Measurements from ENCODE around the gene RBM6. TPM values are rescaled to one million over a fixed set of nuclear protein-coding genes. Genes with fewer than 3 reads are reported as not detected.

RBM6 gene
- total RNA-seq, 1 experiment from 2014 or later, result 74.1 TPM

DNA sequence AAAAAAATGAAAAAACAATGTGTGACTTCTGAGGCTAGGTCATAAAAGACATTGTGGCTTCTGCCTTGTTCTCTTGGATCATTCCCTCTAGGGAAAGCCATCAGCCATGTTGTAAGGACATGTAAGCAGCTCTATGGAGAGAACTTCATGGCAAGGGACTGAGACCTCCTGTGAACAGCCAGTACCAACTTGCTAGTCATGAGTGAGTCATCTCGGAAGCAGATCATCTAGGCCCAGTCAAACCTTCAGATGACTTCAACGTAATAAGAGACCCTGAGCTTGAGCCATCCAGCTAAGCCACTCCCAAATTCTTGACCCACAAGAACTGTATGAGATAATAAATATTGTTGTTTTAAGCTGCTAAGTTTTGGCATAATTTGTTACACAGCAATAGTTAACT, 15.3 kb upstream of the RBM6 start:
- no peak overlapping the region for H3K4me3 ChIP-seq (ENCODE audit: low read depth, low read length)
- peaks cover 10% of the 10 kb centered on the region for H3K4me1 ChIP-seq
- no peak overlapping the region for H3K27ac Mint-ChIP-seq (ENCODE audit: unreplicated experiment)
- POLR2A ChIA-PET, result interaction anchor here (0.5 kb wide), 1 partner anchor 454 kb away, joined by 3 read pairs; the partner anchor contains the start of gene DAG1
- no peaks in the 10 kb centered on the region for H3K27me3 Mint-ChIP-seq (ENCODE audit: insufficient read depth, unreplicated experiment)
- no peaks in the 10 kb centered on the region for H3K9me3 Mint-ChIP-seq (ENCODE audit: unreplicated experiment)
- no peak for DNase-seq
- H3K4me1 Mint-ChIP-seq (ENCODE audit: low read depth, unreplicated experiment), result no peaks in the 10 kb centered on the region
- no peaks in the 10 kb centered on the region for H3K9me3 ChIP-seq
- no TSS peak for BruUV-seq (replicated peaks)
- intact Hi-C loops (cut with micrococcal nuclease; ENCODE audit: unreplicated experiment), result no loop called here
- no peaks in the 10 kb centered on the region for H3K36me3 ChIP-seq (ENCODE audit: control insufficient read depth, insufficient read depth, low read length)
- H3K36me3 Mint-ChIP-seq (ENCODE audit: insufficient read depth, unreplicated experiment), result peaks cover 5% of the 10 kb centered on the region
- no peaks in the 10 kb centered on the region for H3K27me3 ChIP-seq (replicated peaks; ENCODE audit: control insufficient read depth, insufficient read depth, low read length)
- TF ChIP-seq, protein P1, sequence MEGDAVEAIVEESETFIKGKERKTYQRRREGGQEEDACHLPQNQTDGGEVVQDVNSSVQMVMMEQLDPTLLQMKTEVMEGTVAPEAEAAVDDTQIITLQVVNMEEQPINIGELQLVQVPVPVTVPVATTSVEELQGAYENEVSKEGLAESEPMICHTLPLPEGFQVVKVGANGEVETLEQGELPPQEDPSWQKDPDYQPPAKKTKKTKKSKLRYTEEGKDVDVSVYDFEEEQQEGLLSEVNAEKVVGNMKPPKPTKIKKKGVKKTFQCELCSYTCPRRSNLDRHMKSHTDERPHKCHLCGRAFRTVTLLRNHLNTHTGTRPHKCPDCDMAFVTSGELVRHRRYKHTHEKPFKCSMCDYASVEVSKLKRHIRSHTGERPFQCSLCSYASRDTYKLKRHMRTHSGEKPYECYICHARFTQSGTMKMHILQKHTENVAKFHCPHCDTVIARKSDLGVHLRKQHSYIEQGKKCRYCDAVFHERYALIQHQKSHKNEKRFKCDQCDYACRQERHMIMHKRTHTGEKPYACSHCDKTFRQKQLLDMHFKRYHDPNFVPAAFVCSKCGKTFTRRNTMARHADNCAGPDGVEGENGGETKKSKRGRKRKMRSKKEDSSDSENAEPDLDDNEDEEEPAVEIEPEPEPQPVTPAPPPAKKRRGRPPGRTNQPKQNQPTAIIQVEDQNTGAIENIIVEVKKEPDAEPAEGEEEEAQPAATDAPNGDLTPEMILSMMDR (IDR thresholded peaks at IDR 0.05; ENCODE audit: insufficient read depth in 1 of 2, low read depth in 1 of 2, low read length in 1 of 2, severe bottlenecking in 1 of 2, unreplicated experiment in 1 of 2), result no peak
- CTCF ChIA-PET, result no interaction called here
- H3K4me3 Mint-ChIP-seq (ENCODE audit: unreplicated experiment), result no peak overlapping the region

DNA sequence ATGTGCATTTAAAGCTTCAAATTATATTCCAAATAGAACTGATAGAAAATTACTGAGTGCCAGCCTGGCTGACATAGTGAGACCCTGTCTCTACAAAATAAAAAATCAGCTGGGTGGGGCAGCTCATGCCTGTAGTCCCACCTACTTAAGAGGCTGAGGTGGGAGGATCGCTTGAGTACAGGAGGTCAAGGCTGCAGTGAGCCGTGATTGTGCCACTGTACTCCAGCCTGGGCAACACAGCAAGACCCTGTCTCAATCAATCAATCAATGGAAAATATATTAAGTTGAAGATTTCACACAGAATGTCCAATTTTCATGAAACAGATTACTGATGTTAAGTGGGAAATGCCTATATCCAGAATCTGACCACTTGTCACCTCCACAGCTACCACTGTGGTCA, 14.5 kb upstream of the RBM6 start:
- TF ChIP-seq, protein P1 (IDR thresholded peaks at IDR 0.05; ENCODE audit: insufficient read depth in 1 of 2, low read depth in 1 of 2, low read length in 1 of 2, severe bottlenecking in 1 of 2, unreplicated experiment in 1 of 2), result no peak
- Histone ChIP-seq H3K27me3 (replicated peaks; ENCODE audit: control insufficient read depth, insufficient read depth, low read length) (no peaks in the 10 kb centered on the region), H3K9me3 (no peaks in the 10 kb centered on the region), H3K4me3 (ENCODE audit: low read depth, low read length) (no peak overlapping the region), H3K36me3 (ENCODE audit: control insufficient read depth, insufficient read depth, low read length) (no peaks in the 10 kb centered on the region), H3K4me1 (peaks cover 13% of the 10 kb centered on the region)
- peaks cover 5% of the 10 kb centered on the region for H3K36me3 Mint-ChIP-seq (ENCODE audit: insufficient read depth, unreplicated experiment)
- no peak for DNase-seq
- H3K27ac Mint-ChIP-seq (ENCODE audit: unreplicated experiment), result no peak overlapping the region
- CTCF ChIA-PET, result no interaction called here
- no peak overlapping the region for H3K4me3 Mint-ChIP-seq (ENCODE audit: unreplicated experiment)
- H3K27me3 Mint-ChIP-seq (ENCODE audit: insufficient read depth, unreplicated experiment), result no peaks in the 10 kb centered on the region
- no peaks in the 10 kb centered on the region for H3K9me3 Mint-ChIP-seq (ENCODE audit: unreplicated experiment)
- no TSS peak for BruUV-seq (replicated peaks)
- no peaks in the 10 kb centered on the region for H3K4me1 Mint-ChIP-seq (ENCODE audit: low read depth, unreplicated experiment)
- intact Hi-C loops (cut with micrococcal nuclease; ENCODE audit: unreplicated experiment), result no loop called here
- POLR2A ChIA-PET, result no interaction called here

DNA sequence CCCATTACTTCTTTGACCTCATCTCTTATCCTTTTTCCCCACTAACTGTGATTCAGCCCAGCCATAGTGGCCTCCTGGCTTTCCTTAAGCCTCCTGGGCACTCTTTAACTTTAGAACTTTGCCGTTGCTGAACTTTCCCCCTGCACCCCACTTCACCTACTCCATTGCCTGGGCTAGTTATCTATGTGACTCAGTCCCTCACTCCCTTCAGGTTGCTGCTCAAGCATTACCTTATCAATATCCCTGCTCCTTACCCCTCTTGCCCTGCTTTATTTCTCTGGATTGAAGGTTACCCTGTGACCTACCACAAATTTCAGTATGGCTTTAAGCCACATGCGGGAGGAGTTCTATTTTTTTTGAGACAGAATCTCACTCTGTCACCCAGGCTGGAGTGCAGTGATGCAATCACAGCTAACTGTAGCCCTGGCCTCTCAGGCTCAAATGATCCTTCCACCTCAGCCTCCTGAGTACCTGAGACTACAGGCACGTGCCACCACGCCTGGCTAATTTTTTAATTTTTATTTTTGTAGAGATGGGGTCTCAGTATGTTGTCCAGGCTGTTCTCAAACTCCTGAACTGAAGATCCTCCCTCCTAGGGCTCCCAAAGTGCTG, 13.7 kb upstream of the RBM6 start:
- Histone ChIP-seq H3K4me3 (ENCODE audit: low read depth, low read length) (no peak overlapping the region), H3K27me3 (replicated peaks; ENCODE audit: control insufficient read depth, insufficient read depth, low read length) (no peaks in the 10 kb centered on the region), H3K9me3 (no peaks in the 10 kb centered on the region), H3K4me1 (peaks cover 20% of the 10 kb centered on the region), H3K36me3 (ENCODE audit: control insufficient read depth, insufficient read depth, low read length) (no peaks in the 10 kb centered on the region)
- BruUV-seq (replicated peaks), result no TSS peak
- ChIA-PET CTCF (no interaction called here), POLR2A (no interaction called here)
- intact Hi-C loops (cut with micrococcal nuclease; ENCODE audit: unreplicated experiment), result no loop called here
- no peak for DNase-seq
- H3K36me3 Mint-ChIP-seq (ENCODE audit: insufficient read depth, unreplicated experiment), result peaks cover 5% of the 10 kb centered on the region
- no peaks in the 10 kb centered on the region for H3K9me3 Mint-ChIP-seq (ENCODE audit: unreplicated experiment)
- H3K4me1 Mint-ChIP-seq (ENCODE audit: low read depth, unreplicated experiment), result peaks cover 5% of the 10 kb centered on the region
- no peak overlapping the region for H3K27ac Mint-ChIP-seq (ENCODE audit: unreplicated experiment)
- H3K27me3 Mint-ChIP-seq (ENCODE audit: insufficient read depth, unreplicated experiment), result no peaks in the 10 kb centered on the region
- TF ChIP-seq, protein P1 (IDR thresholded peaks at IDR 0.05; ENCODE audit: insufficient read depth in 1 of 2, low read depth in 1 of 2, low read length in 1 of 2, severe bottlenecking in 1 of 2, unreplicated experiment in 1 of 2), result no peak
- H3K4me3 Mint-ChIP-seq (ENCODE audit: unreplicated experiment), result no peak overlapping the region

Data from Caco-2 (cell line).